Spleen (tissue), 11 donors: ENCODE results near the gene SLC15A5. TPM values are rescaled to one million over a fixed set of nuclear protein-coding genes. Genes with fewer than 3 reads are reported as not detected.

Source experiments
- DNase-seq: peaks from one replicate; pipeline ENCODE4 v3.0.0-alpha.2; 2020
- H3K27ac ChIP-seq, 8 donors: fragments of 200-600 bp; sonication (generic) in 7 of 8; 1 replicate in 4 of 8; 2 replicates in 4 of 8; pipeline versions ENCODE4 v1.5.0 to v1.8.0; 2016 to 2021; ENCODE audit warnings: inconsistent platforms in 4 of 8, mild to moderate bottlenecking in 4 of 8, moderate library complexity in 1 of 8
- H3K27me3 ChIP-seq, 7 donors: fragments of 200-600 bp; sonication (generic) in 6 of 7; replicated peaks in 1 of 7; 1 replicate in 4 of 7; 2 replicates in 3 of 7; pipeline versions ENCODE4 v1.5.0 to v1.8.0; 2016 to 2021; ENCODE audit warnings: inconsistent platforms in 3 of 7, mild to moderate bottlenecking in 1 of 7
- H3K36me3 ChIP-seq, 6 donors: fragments of 200-600 bp; sonication (generic) in 5 of 6; 1 replicate in 4 of 6; 2 replicates in 2 of 6; pipeline versions ENCODE4 v1.5.0 to v1.8.0; 2016 to 2021; ENCODE audit warnings: inconsistent platforms in 2 of 6
- H3K4me1 ChIP-seq, 6 donors: fragments of 200-600 bp; sonication (generic) in 5 of 6; 1 replicate in 3 of 6; 2 replicates in 3 of 6; pipeline versions ENCODE4 v1.5.0 to v1.8.0; 2016 to 2021; ENCODE audit warnings: inconsistent platforms in 3 of 6
- H3K4me3 ChIP-seq, 8 donors: fragments of 200-600 bp; sonication (generic) in 7 of 8; 1 replicate in 4 of 8; 2 replicates in 4 of 8; pipeline versions ENCODE4 v1.5.0 to v1.8.0; 2016 to 2021; ENCODE audit warnings: inconsistent platforms in 4 of 8, mild to moderate bottlenecking in 4 of 8, moderate library complexity in 2 of 8
- H3K9me3 ChIP-seq, 8 donors: fragments of 200-600 bp; sonication (generic) in 7 of 8; 1 replicate in 4 of 8; 2 replicates in 4 of 8; pipeline versions ENCODE4 v1.5.0 to v1.8.0; 2016 to 2021; ENCODE audit warnings: inconsistent platforms in 4 of 8
- CTCF ChIP-seq, 11 experiments: fragments of 200-600 bp in 7 of 11; fragments of 450-650 bp in 4 of 11; sonication (generic) in 4 of 11; IDR thresholded peaks in 8 of 11; conservative IDR thresholded peaks in 3 of 11; 1 replicate in 7 of 11; 2 replicates in 4 of 11; pipeline versions ENCODE4 v1.4.0 to v1.8.0; 2016 to 2021; ENCODE audit warnings: antibody characterized with exemption in 11 of 11, inconsistent platforms in 4 of 11, mild to moderate bottlenecking in 1 of 11
- POLR2A ChIP-seq, 3 donors: fragments of 450-650 bp; IDR thresholded peaks; one replicate each; pipeline ENCODE4 v1.5.1; 2017; ENCODE audit warnings: antibody characterized with exemption in 3 of 3, mild to moderate bottlenecking in 1 of 3
- POLR2AphosphoS5 ChIP-seq, 3 donors: sonication (generic); formaldehyde crosslinking; IDR thresholded peaks; one replicate each; pipeline ENCODE4 v1.5.1; 2017; ENCODE audit warnings: antibody characterized with exemption in 3 of 3
- WGBS, 5 donors: extraction: QIAGEN DNeasy Blood & Tissue Kit in 3 of 5; methylation state at CpG; one replicate each; pipeline versions ENCODE4 v1.1.5 to v1.1.7; 2013 to 2018; 5-methylcytosine and 5-hydroxymethylcytosine counted together
- intact Hi-C: fragments of 100-400 bp; cut with DNase I; formaldehyde crosslinking; loops from one replicate; pipeline ENCODE4 v1.15.0; 2023; ENCODE audit warnings: low total_unique reads
- polyA plus RNA-seq, 3 donors: library from polyadenylated mRNA; stranded (reverse); fragments of 200-250 nt; gene quantifications; one replicate each; pipeline ENCODE4 v1.2.1, GENCODE V29; 2013
- total RNA-seq, 7 donors: library from RNA; depleted of rRNA in 3 of 7; stranded (reverse); fragments of >200 nt in 3 of 7; fragmentation: NEBNext Ultra II Directional in 4 of 7; extraction: Animal tissue kit (Norgen Biotek cat#: 25700) in 4 of 7; gene quantifications; one replicate each; pipeline versions ENCODE4 v1.1.0 to v1.2.1, GENCODE V29; 2016 to 2021
- donor health status: healthy with polysubstance abuse.
- donor health status: DM: no; HTN: no; CAD: no; lungs with moderate emphysema.
- donor health status: DM: no; HTN: no; CAD: no.
- donor health status: Bipolar disorder and iron deficiency.
- donor health status: healthy.
- donor health status: DM: no; HTN: no; CAD: no.
- donor health status: DM: yes; HTN: yes; CAD: no.

SLC15A5 gene
- total and polyA plus RNA-seq, 10 donors = not detected

GRCh38 chr12:16241346-16241745 lies 36.1 kb downstream of the SLC15A5 start:
- DNase-seq = no peak
- no peaks in the 10 kb centered on the region for H3K4me1 ChIP-seq
- no peak for TF ChIP-seq POLR2AphosphoS5 (IDR thresholded peaks at IDR 0.05)
- TF ChIP-seq CTCF (IDR thresholded peaks at IDR 0.05 in 8 of 11, conservative IDR thresholded peaks at IDR 0.05 in 3 of 11) = no peak
- no peak for TF ChIP-seq POLR2A (IDR thresholded peaks at IDR 0.05)
- H3K36me3 ChIP-seq = no peaks in the 10 kb centered on the region
- H3K4me3 ChIP-seq = no peak overlapping the region
- H3K27me3 ChIP-seq = no peaks in the 10 kb centered on the region
- intact Hi-C loops = no loop called here
- H3K9me3 ChIP-seq = no peaks in the 10 kb centered on the region
- H3K27ac ChIP-seq = no peak overlapping the region
- 82 to 87% (median 84%) methylated on average over 4 of the region's 4 CpGs for WGBS, 5 donors

GRCh38 chr12:16238661-16239060 lies 38.8 kb downstream of the SLC15A5 start:
- intact Hi-C loops = no loop called here
- no peak overlapping the region for H3K27ac ChIP-seq
- TF ChIP-seq POLR2A (IDR thresholded peaks at IDR 0.05) = no peak
- TF ChIP-seq CTCF (IDR thresholded peaks at IDR 0.05 in 8 of 11, conservative IDR thresholded peaks at IDR 0.05 in 3 of 11) = no peak
- TF ChIP-seq POLR2AphosphoS5 (IDR thresholded peaks at IDR 0.05) = no peak
- DNase-seq = no peak
- 39 to 69% (median 46%) methylated on average over 2 of the region's 2 CpGs for WGBS, 5 donors
- H3K36me3 ChIP-seq = no peaks in the 10 kb centered on the region
- H3K4me3 ChIP-seq = no peak overlapping the region
- no peaks in the 10 kb centered on the region for H3K9me3 ChIP-seq
- H3K27me3 ChIP-seq = no peaks in the 10 kb centered on the region
- no peaks in the 10 kb centered on the region for H3K4me1 ChIP-seq

GRCh38 chr12:16229676-16230075 lies 47.8 kb downstream of the SLC15A5 start:
- no peak for DNase-seq
- Histone ChIP-seq H3K27me3 (no peaks in the 10 kb centered on the region), H3K27ac (no peak overlapping the region), H3K36me3 (no peaks in the 10 kb centered on the region), H3K4me1 (no peaks in the 10 kb centered on the region), H3K4me3 (no peak overlapping the region), H3K9me3 (peaks cover 0 to 24% (median 19%) of the 10 kb centered on the region in 8 donors)
- 46 to 67% (median 61%) methylated on average over 1 of the region's 1 CpG for WGBS, 5 donors
- intact Hi-C loops = no loop called here
- TF ChIP-seq CTCF (IDR thresholded peaks at IDR 0.05 in 8 of 11, conservative IDR thresholded peaks at IDR 0.05 in 3 of 11) = no peak
- TF ChIP-seq POLR2A (IDR thresholded peaks at IDR 0.05) = no peak
- no peak for TF ChIP-seq POLR2AphosphoS5 (IDR thresholded peaks at IDR 0.05)

- DNase-seq = no peak
- intact Hi-C loops = no loop called here
- H3K9me3 ChIP-seq = peaks cover 0 to 24% (median 17%) of the 10 kb centered on the region in 8 donors
- no peak overlapping the region for H3K4me3 ChIP-seq
- no peak overlapping the region for H3K27ac ChIP-seq
- WGBS, 5 donors = 32 to 72% (median 59%) methylated on average over 2 of the region's 2 CpGs
- no peaks in the 10 kb centered on the region for H3K36me3 ChIP-seq
- no peaks in the 10 kb centered on the region for H3K27me3 ChIP-seq
- TF ChIP-seq POLR2A (IDR thresholded peaks at IDR 0.05) = no peak
- no peaks in the 10 kb centered on the region for H3K4me1 ChIP-seq
Observed at GRCh38 chr12:16228067-16228466, 49.4 kb downstream of the SLC15A5 start.

GRCh38 chr12:16225692-16226091 lies 51.8 kb downstream of the SLC15A5 start:
- Histone ChIP-seq H3K27ac (no peak overlapping the region), H3K4me3 (no peak overlapping the region), H3K9me3 (peaks cover 0 to under 1% (median 0%) of the 10 kb centered on the region in 8 donors), H3K27me3 (no peaks in the 10 kb centered on the region), H3K36me3 (no peaks in the 10 kb centered on the region), H3K4me1 (no peaks in the 10 kb centered on the region)
- TF ChIP-seq CTCF (IDR thresholded peaks at IDR 0.05 in 8 of 11, conservative IDR thresholded peaks at IDR 0.05 in 3 of 11) (no peak), POLR2A (IDR thresholded peaks at IDR 0.05) (no peak), POLR2AphosphoS5 (IDR thresholded peaks at IDR 0.05) (no peak)
- WGBS, 5 donors = 53 to 66% (median 59%) methylated on average over 4 of the region's 4 CpGs
- no peak for DNase-seq
- intact Hi-C loops = no loop called here
